ENCODE results near the gene ATP6V0E2.

Gene ATP6V0E2

GRCh38 chr7:149880638-149881311, 7.0 kb downstream of the ATP6V0E2 start:
- Histone ChIP-seq H3K4me2 (ENCODE audit: low read length) (no peak overlapping the region), H3K27ac (ENCODE audit: low read depth, low read length) (no peak overlapping the region), H3K27me3 (ENCODE audit: control insufficient read depth, low read length) (no peaks in the 10 kb centered on the region), H3F3A (ENCODE audit: control insufficient read depth, insufficient read depth) (no peaks in the 10 kb centered on the region; the same call in 1 of the 2 replicates), H3K4me3 (ENCODE audit: low read length) (no peak overlapping the region), H3K79me2 (ENCODE audit: control insufficient read depth, low read length) (no peaks in the 10 kb centered on the region), H4K20me1 (ENCODE audit: control insufficient read depth, insufficient read depth, low read depth, low read length) (no peaks in the 10 kb centered on the region), H3K36me3 (ENCODE audit: control insufficient read depth, low read length) (no peaks in the 10 kb centered on the region; the same call in 1 of the 2 replicates), H3K4me1 (ENCODE audit: control insufficient read depth, low read length) (peaks cover 3% of the 10 kb centered on the region), H3K9me3 (ENCODE audit: control insufficient read depth, insufficient read depth, low read length) (no peaks in the 10 kb centered on the region), H3K9me2 (replicated peaks; ENCODE audit: control insufficient read depth, low read length) (no peaks in the 10 kb centered on the region)
- TF ChIP-seq CTCF (IDR thresholded peaks at IDR 0.05; ENCODE audit: low read depth, low read length, poor library complexity, severe bottlenecking) (no peak), EZH2phosphoT487 (IDR thresholded peaks at IDR 0.05; ENCODE audit: borderline replicate concordance, low read length) (no peak)

- TF ChIP-seq EZH2phosphoT487 (IDR thresholded peaks at IDR 0.05; ENCODE audit: borderline replicate concordance, low read length), result no peak
- no peak for TF ChIP-seq CTCF (IDR thresholded peaks at IDR 0.05; ENCODE audit: low read depth, low read length, poor library complexity, severe bottlenecking)
- Histone ChIP-seq H3K9me3 (ENCODE audit: control insufficient read depth, insufficient read depth, low read length) (no peaks in the 10 kb centered on the region), H3K79me2 (ENCODE audit: control insufficient read depth, low read length) (no peaks in the 10 kb centered on the region), H3K27ac (ENCODE audit: low read depth, low read length) (no peak overlapping the region), H4K20me1 (ENCODE audit: control insufficient read depth, insufficient read depth, low read depth, low read length) (no peaks in the 10 kb centered on the region), H3K36me3 (ENCODE audit: control insufficient read depth, low read length) (no peaks in the 10 kb centered on the region; the same call in 1 of the 2 replicates), H3K4me1 (ENCODE audit: control insufficient read depth, low read length) (peaks cover 10% of the 10 kb centered on the region), H3K9me2 (replicated peaks; ENCODE audit: control insufficient read depth, low read length) (no peaks in the 10 kb centered on the region), H3F3A (ENCODE audit: control insufficient read depth, insufficient read depth) (no peaks in the 10 kb centered on the region; the same call in 1 of the 2 replicates), H3K27me3 (ENCODE audit: control insufficient read depth, low read length) (no peaks in the 10 kb centered on the region), H3K4me3 (ENCODE audit: low read length) (no peak overlapping the region), H3K4me2 (ENCODE audit: low read length) (no peak overlapping the region)
Measured at GRCh38 chr7:149881328-149882247, 7.8 kb downstream of the ATP6V0E2 start.

- H3K27ac ChIP-seq (ENCODE audit: low read depth, low read length), result no peak overlapping the region
- H3K4me3 ChIP-seq (ENCODE audit: low read length), result no peak overlapping the region
- no peak overlapping the region for H3K4me2 ChIP-seq (ENCODE audit: low read length)
- no peaks in the 10 kb centered on the region for H4K20me1 ChIP-seq (ENCODE audit: control insufficient read depth, insufficient read depth, low read depth, low read length)
- H3K9me3 ChIP-seq (ENCODE audit: control insufficient read depth, insufficient read depth, low read length), result no peaks in the 10 kb centered on the region
- no peak for TF ChIP-seq CTCF (IDR thresholded peaks at IDR 0.05; ENCODE audit: low read depth, low read length, poor library complexity, severe bottlenecking)
- TF ChIP-seq EZH2phosphoT487 (IDR thresholded peaks at IDR 0.05; ENCODE audit: borderline replicate concordance, low read length), result no peak
- no peaks in the 10 kb centered on the region for H3K79me2 ChIP-seq (ENCODE audit: control insufficient read depth, low read length)
- no peaks in the 10 kb centered on the region; the same call in 1 of the 2 replicates for H3F3A ChIP-seq (ENCODE audit: control insufficient read depth, insufficient read depth)
- H3K4me1 ChIP-seq (ENCODE audit: control insufficient read depth, low read length), result peaks cover 14% of the 10 kb centered on the region
- H3K27me3 ChIP-seq (ENCODE audit: control insufficient read depth, low read length), result no peaks in the 10 kb centered on the region
- no peaks in the 10 kb centered on the region for H3K9me2 ChIP-seq (replicated peaks; ENCODE audit: control insufficient read depth, low read length)
- H3K36me3 ChIP-seq (ENCODE audit: control insufficient read depth, low read length), result no peaks in the 10 kb centered on the region; the same call in 1 of the 2 replicates
Measured at GRCh38 chr7:149882248-149883047, 8.7 kb downstream of the ATP6V0E2 start.

Data from DOHH2 (cell line).